OCI-LY3 (cell line): ENCODE data around the gene FAM222B.

Source experiments
- EZH2phosphoT487 ChIP-seq: fragments of 200-600 bp; shearing (Covaris generic); IDR thresholded peaks from 2 replicates; pipeline ENCODE4 v1.6.1; 2018; ENCODE audit warnings: antibody characterized with exemption, mixed run types, low read depth
- TF ChIP-seq, protein P1 (sequence below): fragments of 200-600, 300-600 bp; sonication (generic); IDR thresholded peaks from 2 replicates; pipeline ENCODE4 v1.5.1; 2014; ENCODE audit warnings: antibody characterized with exemption, low read length, low read depth

DNA sequence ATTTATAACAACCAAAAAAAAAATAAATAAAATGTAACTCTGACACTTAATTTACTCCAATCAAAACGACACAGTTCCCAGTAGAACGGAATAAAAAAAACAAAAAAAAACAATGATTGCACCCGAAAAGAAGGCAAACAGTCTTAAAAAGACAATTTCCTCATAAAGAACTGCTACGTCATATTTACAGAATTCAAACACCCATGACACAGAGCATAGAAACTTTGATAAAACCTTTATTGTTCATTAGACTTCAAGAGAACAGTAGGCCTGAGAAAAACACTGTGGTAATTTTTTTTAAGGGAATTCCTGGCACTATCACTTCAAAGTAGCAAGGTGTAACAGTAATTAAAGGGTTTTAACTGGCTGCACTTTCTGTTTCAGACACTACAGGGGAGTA lies 26.1 kb downstream of the FAM222B start:
- TF ChIP-seq, protein P1, sequence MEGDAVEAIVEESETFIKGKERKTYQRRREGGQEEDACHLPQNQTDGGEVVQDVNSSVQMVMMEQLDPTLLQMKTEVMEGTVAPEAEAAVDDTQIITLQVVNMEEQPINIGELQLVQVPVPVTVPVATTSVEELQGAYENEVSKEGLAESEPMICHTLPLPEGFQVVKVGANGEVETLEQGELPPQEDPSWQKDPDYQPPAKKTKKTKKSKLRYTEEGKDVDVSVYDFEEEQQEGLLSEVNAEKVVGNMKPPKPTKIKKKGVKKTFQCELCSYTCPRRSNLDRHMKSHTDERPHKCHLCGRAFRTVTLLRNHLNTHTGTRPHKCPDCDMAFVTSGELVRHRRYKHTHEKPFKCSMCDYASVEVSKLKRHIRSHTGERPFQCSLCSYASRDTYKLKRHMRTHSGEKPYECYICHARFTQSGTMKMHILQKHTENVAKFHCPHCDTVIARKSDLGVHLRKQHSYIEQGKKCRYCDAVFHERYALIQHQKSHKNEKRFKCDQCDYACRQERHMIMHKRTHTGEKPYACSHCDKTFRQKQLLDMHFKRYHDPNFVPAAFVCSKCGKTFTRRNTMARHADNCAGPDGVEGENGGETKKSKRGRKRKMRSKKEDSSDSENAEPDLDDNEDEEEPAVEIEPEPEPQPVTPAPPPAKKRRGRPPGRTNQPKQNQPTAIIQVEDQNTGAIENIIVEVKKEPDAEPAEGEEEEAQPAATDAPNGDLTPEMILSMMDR: no peak
- TF ChIP-seq EZH2phosphoT487: no peak
